HepG2 (cell line): ENCODE data around the gene BCORL1. TPM values are rescaled to one million over a fixed set of nuclear protein-coding genes. Genes with fewer than 3 reads are reported as not detected.

Experiments used
- BORCS8-MEF2B ChIP-seq: sonication (generic); formaldehyde crosslinking; IDR thresholded peaks from 2 replicates; pipeline ENCODE4 v1.8.0; 2022; ENCODE audit warnings: mild to moderate bottlenecking, missing genetic modification reagents
- FOXM1 ChIP-seq: sonication (generic); formaldehyde crosslinking; IDR thresholded peaks from 2 replicates; pipeline ENCODE4 v1.5.0; 2020; ENCODE audit warnings: missing genetic modification reagents
- PLRG1 ChIP-seq: fragments of 450-650 bp; conservative IDR thresholded peaks from 2 replicates; pipeline ENCODE4 v1.6.1; 2016
- PRDM15 ChIP-seq: sonication (generic); formaldehyde crosslinking; IDR thresholded peaks from 2 replicates; pipeline ENCODE4 v1.4.0; 2020; ENCODE audit warnings: missing genetic modification reagents
- RERE ChIP-seq: IDR thresholded peaks from 2 replicates; pipeline ENCODE4 v1.6.1; 2016; ENCODE audit warnings: low read depth, missing genetic modification reagents, missing compliant biosample characterization
- TAF1 ChIP-seq: sonication (generic); formaldehyde crosslinking; IDR thresholded peaks from 2 replicates; pipeline ENCODE4 v1.4.0; 2020; ENCODE audit warnings: missing genetic modification reagents
- ZBTB42 ChIP-seq: sonication (generic); formaldehyde crosslinking; IDR thresholded peaks from 2 replicates; pipeline ENCODE4 v1.5.0; 2020; ENCODE audit warnings: mild to moderate bottlenecking, missing genetic modification reagents
- ZFP90 ChIP-seq: sonication (generic); formaldehyde crosslinking; IDR thresholded peaks from 2 replicates; pipeline ENCODE4 v1.8.0; 2022; ENCODE audit warnings: missing genetic modification reagents, mild to moderate bottlenecking, inconsistent platforms, borderline replicate concordance
- ZNF570 ChIP-seq: sonication (generic); formaldehyde crosslinking; IDR thresholded peaks from 2 replicates; pipeline ENCODE4 v1.4.0; 2020; ENCODE audit warnings: mild to moderate bottlenecking, missing genetic modification reagents, borderline replicate concordance
- polyA plus RNA-seq, 8 experiments: library from polyadenylated mRNA; depleted of rRNA in 3 of 8; stranded (reverse) in 7 of 8; unstranded in 1 of 8; fragments of >200 nt; fragmentation: Illumina TruSeq in 4 of 8; extraction: Trizol in 4 of 8; gene quantifications; 2 replicates each; pipeline versions ENCODE4 v1.2.1 to v1.2.3, GENCODE V29; 2011 to 2016; ENCODE audit warnings: low read depth in 4 of 8, missing spikeins in 1 of 8, mixed read lengths in 1 of 8; ENCODE audit not compliant: insufficient read depth in 1 of 8
- total RNA-seq, 5 experiments: library from RNA; depleted of rRNA; stranded (reverse); fragments of >200 nt; fragmentation: Illumina TruSeq; extraction: Trizol; gene quantifications; 2 replicates each; pipeline ENCODE4 v1.2.3, GENCODE V29; 2016; ENCODE audit warnings: low read depth in 1 of 5

BCORL1 gene
- total and polyA plus RNA-seq, 2 of the 13 experiments (the other 11 are each of a cell fraction or from before 2014, with no cell fraction given), result 0.67 to 1.4 TPM

- TF ChIP-seq RERE (CRISPR knock-in tag), result no peak
- TF ChIP-seq ZNF570 (CRISPR knock-in tag), result no peak
- no peak for TF ChIP-seq PRDM15 (CRISPR knock-in tag)
- TF ChIP-seq ZFP90 (CRISPR knock-in tag), result no peak
- TF ChIP-seq ZBTB42 (CRISPR knock-in tag), result no peak
- no peak for TF ChIP-seq TAF1 (CRISPR knock-in tag)
- no peak for TF ChIP-seq BORCS8-MEF2B
- no peak for TF ChIP-seq FOXM1
- TF ChIP-seq PLRG1, result no peak
These were observed 9.7 kb downstream of the BCORL1 start (continued) for GRCh38 chrX:129992181-129992580.
